Activated CD8-positive, alpha-beta memory T cell treated with anti-CD3 and anti-CD28 coated beads, Interleukin-2, amount 50 U/mL, for 1 hour (primary cell): ENCODE measurements around the gene LMAN1L.

Experiments used
- DNase-seq: peaks from one replicate; pipeline ENCODE4 v3.0.0-alpha.2; 2020; ENCODE audit errors: extremely low read depth

LMAN1L gene

DNA sequence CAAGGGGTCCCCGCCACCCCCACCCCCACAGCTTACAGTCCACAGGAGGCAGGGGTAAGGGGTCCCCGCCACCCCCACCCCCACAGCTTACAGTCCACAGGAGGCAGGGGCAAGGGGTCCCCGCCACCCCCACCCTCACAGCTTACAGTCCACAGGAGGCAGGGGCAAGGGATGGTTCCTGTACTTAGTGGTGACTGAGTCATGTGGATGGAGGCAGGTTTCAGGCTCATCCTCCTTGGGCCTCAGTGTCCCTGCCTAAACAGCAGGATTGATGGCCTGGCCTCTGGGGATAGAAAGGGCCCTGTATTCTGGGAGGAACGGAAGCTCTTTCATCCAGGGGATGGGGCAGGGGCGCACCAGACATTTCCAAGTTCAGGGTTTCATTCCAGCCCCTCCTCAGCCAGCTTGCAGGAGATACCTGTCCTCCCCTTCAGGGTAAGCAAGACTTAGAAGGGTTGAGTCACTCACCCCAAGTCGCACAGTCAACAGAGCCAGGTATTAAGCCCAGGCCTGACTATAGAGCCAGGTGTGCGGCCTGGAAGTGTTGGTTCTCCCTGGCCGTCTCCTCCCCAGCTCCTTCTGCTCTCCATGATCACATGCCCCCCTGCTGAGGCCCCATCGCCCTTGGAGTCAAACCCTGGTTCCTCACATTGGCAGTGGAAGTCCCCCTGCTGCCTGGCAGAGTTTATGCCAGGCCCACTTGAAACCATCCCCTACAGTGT, 18.2 kb upstream of the LMAN1L start:
- DNase-seq: no peak

DNA sequence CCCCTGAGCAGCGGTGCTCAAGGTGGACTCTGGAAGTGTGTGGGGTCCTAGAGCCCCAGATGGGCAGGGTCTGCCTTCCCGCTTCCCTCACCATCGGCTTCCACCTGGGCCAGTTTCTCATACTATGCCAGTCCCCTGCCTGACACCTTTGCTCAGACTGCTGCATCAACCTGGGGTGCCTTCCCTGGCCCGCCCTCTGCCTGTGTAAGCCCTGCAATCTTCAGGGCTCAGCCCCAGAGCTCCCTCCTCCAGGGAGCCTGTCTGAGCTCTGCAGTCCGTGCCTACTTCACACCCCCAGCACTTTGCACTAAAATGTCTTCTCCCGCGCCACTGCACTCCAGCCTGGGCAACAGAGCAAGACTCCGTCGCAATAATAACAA, 17.7 kb upstream of the LMAN1L start:
- DNase-seq: no peak

DNA sequence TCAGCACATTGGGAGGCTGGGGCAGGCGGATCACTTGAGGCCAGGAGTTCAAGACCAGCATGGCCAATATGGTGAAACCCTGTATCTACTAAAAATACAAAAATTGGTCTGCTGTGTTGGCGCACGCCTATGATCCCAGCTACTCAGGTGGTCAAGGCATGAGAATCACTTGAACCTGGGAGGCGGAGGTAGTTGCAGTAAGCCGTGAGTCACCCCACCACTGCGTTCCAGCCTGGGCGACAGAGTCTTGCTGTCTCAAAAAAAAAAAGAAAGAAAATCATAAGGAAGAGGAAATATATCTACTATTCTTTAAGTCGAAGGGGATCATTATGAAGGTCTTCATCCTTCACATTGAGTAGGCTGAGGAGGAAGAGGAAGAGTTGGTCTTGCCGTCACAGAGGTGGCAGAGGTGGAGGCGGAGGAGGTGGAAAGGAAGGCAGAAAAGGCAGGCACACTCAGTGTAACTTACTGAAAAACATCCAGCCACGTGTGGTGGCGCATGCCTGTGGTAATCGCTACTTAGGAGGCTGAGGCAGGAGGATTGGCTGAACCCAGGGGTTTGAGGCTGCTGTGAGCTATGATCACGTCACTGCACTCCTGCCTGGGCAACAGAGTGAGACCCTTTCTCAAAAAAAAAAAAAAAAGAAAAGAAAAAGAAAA, 16.5 kb upstream of the LMAN1L start:
- DNase-seq: no peak

DNA sequence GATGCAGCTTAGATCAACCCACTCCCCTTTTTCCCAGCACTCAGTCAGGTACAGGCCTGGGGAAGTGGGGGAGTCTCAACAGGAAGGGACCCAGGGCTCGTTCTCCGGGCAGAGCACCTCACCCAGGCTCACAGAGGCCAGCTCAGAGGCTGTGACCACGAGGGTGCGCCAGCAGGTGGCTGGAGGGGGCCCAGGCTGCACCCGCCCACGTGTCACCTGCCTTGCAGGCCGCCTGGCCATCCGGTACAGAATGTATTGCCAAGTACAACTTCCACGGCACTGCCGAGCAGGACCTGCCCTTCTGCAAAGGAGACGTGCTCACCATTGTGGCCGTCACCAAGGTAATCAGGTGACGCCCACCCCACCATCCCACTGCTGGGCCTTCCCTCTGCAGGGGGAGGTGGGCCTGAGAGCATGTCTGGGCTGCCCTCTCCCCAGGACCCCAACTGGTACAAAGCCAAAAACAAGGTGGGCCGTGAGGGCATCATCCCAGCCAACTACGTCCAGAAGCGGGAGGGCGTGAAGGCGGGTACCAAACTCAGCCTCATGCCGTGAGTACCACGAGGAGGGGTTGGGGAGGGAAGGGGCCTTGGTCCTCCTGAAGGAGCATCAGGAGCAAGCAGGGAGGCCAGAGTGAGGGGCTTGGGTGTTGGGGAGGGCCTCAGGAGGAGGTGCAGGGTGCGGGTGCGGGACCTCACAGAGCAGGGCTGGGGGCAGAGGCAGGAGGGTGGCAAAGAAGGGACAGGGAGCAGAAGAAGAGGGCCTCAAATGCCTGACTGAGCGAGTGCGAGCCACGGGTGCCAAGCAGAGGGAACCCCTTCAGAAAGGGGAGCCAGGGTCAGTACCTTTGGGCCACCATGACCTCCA, 14.0 kb upstream of the LMAN1L start:
- no peak for DNase-seq

DNA sequence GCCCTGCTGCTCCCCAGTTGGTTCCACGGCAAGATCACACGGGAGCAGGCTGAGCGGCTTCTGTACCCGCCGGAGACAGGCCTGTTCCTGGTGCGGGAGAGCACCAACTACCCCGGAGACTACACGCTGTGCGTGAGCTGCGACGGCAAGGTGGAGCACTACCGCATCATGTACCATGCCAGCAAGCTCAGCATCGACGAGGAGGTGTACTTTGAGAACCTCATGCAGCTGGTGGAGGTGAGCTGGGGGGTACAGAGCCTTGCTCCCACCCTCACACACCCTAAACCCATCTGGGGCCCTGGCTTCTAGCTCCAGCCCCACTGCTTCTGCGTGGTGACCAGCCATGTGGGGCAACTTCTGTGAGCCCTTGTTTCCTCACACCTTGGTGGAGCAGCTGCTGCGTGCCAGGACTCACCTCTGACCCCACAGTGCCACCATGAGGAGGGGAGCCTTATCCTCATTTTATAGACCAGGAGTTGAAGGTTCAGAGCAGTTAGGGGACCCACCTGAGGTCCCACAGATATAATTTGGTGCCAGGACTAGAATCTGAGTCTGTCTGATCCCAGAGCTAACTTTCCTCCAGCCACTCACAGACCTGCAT, 13.3 kb upstream of the LMAN1L start:
- DNase-seq: no peak

DNA sequence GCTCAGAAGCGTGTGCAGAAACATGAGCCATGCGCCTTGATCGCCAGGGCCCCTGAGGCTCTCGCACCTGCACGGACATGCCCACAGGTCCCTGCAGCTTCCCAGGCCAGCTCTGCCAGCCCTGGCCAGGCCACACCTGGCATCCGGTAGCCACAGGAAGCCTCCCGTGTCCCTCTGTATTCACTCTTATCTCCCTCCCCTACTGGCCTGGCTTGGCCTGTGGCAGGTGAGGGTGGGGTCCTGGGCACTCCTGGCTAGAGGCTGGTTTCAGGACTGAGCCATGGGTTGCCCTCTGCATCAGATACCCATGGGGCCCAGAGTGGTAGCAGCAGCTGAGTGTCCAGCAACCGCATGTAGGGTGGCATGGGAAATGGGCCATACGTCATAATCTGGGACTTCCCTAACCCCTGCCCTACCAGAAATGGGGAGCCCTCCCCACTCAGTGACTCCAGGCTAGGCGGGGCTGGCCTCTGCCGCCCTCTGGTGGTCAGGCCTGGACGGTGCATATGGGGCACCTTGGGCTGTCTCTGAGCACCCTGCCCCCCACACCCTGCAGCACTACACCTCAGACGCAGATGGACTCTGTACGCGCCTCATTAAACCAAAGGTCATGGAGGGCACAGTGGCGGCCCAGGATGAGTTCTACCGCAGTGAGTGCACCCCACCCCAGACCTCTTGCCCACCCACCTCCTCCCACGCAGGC, 12.6 kb upstream of the LMAN1L start:
- no peak for DNase-seq

DNA sequence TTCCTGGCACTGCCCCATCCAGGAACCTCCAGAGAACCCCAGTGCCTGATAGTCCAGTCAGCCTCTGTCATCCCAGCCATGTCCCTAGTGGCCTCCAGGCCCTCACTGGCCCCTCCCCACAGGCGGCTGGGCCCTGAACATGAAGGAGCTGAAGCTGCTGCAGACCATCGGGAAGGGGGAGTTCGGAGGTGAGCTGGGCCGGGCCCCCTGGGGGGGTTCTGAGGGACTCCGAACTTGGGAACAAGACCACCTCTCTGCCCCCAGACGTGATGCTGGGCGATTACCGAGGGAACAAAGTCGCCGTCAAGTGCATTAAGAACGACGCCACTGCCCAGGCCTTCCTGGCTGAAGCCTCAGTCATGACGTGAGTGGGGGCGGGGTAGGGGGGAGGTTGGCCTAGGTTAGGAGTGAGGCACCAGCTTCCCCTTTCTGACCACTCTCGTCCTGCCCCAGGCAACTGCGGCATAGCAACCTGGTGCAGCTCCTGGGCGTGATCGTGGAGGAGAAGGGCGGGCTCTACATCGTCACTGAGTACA, 12.0 kb upstream of the LMAN1L start:
- DNase-seq: no peak

DNA sequence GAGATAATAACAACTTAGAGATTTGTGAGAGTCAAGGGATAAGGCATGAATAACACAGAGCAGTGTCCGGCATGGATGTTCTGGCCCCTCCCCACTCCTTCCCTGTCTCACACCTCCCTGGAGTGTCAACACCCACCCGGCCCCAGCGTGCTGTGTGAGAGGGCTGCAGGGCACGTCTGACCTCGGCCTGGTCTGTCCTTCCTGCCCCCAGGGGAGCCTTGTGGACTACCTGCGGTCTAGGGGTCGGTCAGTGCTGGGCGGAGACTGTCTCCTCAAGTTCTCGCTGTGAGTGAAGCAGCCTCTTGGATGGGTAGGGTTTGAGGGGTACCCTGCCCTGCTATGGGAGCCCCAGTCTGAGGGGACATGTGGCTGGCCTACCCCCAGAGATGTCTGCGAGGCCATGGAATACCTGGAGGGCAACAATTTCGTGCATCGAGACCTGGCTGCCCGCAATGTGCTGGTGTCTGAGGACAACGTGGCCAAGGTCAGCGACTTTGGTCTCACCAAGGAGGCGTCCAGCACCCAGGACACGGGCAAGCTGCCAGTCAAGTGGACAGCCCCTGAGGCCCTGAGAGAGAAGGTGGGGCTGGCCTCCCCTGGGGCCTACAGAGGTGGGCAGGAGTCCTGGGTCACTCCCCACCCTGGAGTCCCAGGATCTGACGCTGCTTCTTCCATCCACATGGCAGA, 11.2 kb upstream of the LMAN1L start:
- DNase-seq: no peak

DNA sequence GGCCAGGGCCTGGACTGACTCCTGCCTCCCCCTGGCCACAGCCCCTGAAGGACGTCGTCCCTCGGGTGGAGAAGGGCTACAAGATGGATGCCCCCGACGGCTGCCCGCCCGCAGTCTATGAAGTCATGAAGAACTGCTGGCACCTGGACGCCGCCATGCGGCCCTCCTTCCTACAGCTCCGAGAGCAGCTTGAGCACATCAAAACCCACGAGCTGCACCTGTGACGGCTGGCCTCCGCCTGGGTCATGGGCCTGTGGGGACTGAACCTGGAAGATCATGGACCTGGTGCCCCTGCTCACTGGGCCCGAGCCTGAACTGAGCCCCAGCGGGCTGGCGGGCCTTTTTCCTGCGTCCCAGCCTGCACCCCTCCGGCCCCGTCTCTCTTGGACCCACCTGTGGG, 10.3 kb upstream of the LMAN1L start:
- DNase-seq: no peak

DNA sequence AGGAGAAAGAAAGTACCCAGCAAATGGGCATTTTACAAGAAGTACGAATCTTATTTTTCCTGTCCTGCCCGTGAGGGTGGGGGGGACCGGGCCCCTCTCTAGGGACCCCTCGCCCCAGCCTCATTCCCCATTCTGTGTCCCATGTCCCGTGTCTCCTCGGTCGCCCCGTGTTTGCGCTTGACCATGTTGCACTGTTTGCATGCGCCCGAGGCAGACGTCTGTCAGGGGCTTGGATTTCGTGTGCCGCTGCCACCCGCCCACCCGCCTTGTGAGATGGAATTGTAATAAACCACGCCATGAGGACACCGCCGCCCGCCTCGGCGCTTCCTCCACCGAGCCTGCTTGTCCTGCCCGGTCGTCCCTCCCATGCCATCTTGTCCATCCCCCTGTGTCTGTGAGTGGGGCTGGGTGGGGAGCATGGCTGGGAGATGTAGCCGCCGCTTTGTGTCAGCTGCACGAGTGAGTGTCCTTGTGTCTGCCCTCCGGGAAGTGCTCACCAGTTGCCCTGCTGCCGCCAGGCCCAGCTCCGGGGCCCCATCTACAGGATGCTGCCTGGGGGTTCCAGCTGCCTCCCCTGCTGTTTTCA, 9.7 kb upstream of the LMAN1L start:
- DNase-seq: no peak

DNA sequence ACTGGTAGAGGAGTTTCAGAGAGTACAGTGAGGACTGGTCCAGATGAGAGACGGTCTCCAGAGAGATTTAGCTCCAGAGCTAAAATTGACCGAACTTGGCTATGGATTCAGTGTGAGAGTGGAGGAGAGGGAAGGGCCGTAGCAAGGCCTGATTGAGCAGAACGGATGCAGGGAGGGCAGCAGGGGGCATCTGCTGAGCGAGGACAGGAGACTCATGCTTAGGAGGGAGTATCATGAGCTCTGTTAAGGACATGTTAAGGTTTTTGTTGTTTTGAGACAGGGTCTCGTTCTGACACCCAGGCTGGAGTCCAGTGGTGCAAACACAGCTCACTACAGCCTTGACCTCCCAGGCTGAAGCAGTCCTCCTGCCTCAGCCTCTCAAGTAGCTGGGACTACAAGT, 7.7 kb upstream of the LMAN1L start:
- DNase-seq: no peak

DNA sequence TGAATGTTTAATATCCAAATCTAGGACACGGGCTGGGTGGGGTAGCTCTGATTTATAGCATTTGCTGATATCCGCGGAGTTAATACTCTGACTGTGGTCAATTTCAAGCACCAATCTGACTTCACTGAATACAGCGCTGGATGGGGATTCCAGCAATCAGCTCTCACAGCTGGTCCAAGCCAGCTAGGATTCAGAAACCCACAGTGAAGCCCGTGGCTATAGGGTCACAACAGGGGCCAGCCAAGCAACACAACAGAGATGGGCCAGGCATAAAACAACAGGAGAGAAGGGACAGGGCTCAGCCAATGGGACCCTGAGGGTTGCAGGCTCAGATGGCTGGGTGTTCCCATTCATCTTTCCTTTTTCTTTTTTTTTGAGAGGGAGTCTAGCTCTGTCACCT, 5.4 kb upstream of the LMAN1L start:
- DNase-seq: no peak

DNA sequence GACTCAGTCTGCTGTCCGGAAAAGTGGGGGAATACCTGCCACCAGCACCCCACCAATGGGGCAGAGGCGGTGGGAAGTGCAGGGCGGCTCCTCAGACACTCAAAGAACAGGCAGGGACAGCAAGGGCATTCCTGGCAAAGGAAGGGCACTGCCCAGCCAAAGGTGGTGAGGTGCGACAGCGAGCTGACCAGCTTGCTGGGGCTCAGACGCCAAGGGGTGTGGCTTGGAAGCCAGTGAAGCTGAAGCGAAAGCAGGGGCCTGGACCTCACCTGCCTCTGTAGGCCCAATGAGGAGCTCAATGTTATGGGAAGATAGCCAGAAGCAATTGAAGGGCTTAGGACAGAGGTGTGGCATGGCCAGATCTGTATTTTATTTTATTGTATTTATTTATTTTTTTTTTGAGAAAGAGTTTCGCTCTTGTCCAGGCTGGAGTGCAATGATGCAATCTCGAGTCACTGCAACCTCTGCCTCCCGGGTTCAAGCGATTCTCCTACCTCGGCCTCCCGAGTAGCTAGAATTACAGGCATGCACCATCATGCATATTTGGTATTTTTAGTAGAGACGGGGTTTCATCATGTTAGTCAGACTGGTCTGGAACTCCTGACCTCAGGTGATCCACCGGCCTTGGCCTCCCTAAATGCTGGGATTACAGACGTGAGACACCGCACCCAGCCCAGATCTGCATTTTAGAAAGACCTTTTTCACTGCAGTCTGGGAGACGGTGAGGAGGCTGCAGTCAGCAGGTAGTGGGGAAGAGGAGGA, 4.4 kb upstream of the LMAN1L start:
- no peak for DNase-seq

DNA sequence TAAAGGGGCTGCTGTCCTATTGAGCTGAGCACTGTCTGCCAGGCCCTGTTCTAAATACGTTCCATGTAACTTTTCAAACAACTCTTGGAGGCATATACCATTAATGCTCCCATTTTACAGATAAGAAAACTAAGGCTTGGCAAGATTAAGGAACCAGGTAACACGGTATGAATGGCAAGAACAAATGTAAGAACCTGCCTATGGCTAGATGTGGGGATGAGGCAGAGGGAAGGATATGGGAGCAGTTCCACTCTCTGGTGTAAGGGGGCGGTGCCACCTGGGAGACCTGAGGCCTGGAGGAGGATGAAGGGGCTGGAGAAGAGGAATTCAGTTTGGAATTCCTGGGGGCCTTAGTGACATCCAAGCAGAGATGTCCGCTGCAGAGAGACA, 3.8 kb upstream of the LMAN1L start:
- no peak for DNase-seq

DNA sequence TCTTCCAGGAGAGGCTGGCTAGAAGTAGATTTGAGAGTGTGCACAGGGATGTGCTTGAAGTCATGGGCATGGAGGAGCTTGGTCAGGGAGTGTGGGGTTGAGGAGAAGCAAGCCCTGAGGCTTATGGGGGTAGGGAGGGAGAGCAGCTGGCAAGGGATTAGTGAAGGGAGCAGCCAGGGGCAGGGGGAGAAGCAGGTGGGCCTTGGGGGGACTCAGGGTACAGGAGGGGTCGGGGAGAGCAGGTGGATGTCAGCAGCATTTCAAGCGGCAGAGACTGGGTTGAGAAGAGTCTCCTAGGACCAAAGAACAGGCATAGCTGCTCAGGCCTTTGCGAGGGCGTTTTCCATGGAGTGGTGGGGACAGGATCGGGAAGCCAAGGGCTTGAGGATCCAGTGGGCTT, 3.4 kb upstream of the LMAN1L start:
- DNase-seq: no peak

DNA sequence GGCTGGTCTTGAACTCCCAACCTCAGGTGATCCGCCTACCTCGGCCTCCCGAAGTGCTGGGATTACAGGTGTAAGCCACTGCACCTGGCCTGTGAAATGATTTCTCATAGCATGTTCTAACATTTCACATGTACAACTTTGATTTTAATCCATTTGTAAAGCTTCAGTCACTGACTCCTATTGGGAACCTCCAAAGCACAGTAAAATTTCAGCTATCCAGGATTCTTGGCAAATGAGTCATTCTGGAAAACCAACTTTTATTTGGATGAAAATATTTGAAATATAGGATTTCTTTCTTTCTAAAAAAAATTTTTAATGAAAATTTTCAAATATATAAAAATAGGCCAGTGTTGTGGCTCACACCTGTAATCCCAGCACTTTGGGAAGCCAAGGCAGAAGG, 2.7 kb upstream of the LMAN1L start:
- DNase-seq: no peak

DNA sequence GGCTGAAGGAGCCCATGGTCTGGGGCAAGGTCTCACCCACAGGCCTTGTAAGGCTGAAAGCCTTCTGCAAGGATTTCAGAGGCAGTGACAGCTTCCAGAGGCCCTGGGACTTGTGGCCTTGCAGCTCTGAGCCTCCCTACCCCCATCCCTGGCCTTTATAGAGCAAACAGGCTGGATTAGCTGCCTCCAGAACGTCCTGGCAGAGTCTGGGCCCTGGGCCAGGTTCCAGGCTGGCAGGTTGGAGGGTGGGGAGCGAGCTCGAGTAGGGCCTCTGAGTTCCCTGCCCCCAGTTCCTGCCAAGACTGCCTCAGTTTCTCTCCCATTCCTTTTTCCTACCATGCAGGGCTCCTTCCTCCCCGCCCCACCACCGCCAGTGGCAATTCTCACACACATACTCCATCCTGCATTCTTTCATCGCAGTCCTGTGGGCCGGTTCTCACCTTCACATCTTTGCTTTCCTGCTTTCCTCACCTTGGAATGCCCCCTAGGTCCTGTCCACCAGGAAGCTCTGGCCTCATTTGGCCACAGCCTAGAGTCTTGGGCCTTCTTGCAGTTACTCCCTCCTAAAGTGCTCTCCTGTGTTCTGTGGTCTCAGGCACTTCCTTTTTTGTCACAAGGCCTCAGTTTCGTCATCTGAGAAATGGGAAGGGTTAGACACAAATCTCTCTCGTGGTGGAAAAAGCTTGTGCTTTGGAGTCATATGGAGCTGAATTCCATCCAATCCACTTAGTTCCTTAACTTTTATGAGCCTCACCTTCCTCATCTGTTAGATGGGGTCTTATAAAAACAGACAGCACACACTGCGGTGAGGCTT, 2.7 kb downstream of the LMAN1L start:
- DNase-seq: no peak

DNA sequence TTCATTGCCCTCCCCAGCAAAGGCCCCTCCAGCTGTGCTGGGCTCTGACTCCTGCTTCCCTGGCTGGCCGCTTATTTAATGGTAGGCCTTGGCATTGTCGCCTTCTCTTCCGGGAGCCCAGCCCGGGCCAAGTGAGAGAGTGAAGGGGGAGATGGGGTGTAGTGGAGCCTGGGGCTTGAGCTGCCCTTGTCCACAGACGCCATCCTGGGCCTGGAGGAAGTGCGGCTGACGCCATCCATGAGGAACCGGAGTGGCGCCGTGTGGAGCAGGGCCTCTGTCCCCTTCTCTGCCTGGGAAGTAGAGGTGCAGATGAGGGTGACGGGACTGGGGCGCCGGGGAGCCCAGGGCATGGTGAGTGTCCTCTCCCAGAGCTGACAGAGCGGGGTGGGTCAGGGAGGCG, 3.3 kb downstream of the LMAN1L start:
- DNase-seq: no peak
